ENCODE results near the gene TMEM164. TPM values are rescaled to one million over a fixed set of nuclear protein-coding genes. Genes with fewer than 3 reads are reported as not detected.
"Not testable (repeated sequence)": the region's sequence is repeated elsewhere in the genome, so short reads cannot be mapped to it uniquely, and the experiment has no call there.

TMEM164 gene
- total RNA-seq, 1 donor from 2014 or later: 14.2 TPM

DNA sequence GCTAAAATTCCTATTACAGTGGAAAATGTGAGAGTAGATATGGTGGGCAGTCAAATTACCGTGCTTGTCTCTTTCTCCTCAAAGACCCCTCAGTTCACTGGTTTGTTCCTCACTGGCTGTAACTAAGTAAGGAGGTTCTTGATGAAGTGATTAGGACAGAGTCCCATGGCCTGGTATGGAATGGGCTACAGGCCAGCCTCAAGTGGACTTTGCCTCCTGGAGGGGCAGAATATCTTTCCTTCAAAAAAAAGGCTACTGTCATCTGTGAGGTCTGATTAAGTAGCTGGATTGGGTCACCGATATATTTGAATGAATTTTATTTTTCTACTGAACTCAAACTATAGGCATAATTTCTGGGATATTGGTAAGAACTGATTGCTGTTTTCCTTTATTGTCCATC, 38.5 kb upstream of the TMEM164 start:
- no peak for DNase-seq (ENCODE audit: low read depth)
- TF ChIP-seq CTCF (IDR thresholded peaks at IDR 0.05; ENCODE audit: insufficient read depth, low read length, poor library complexity, severe bottlenecking): no peak
- Histone ChIP-seq H3K36me3 (ENCODE audit: control insufficient read depth, insufficient read depth, low read length) (no peaks in the 10 kb centered on the region), H3K27me3 (ENCODE audit: control insufficient read depth, insufficient read depth, low read length) (no peaks in the 10 kb centered on the region), H3K4me3 (ENCODE audit: low read depth, low read length) (no peak overlapping the region)

GRCh38 chrX:109966246-109966645, 36.7 kb upstream of the TMEM164 start:
- Histone ChIP-seq H3K4me3 (ENCODE audit: low read depth, low read length) (no peak overlapping the region), H3K36me3 (ENCODE audit: control insufficient read depth, insufficient read depth, low read length) (no peaks in the 10 kb centered on the region), H3K27me3 (ENCODE audit: control insufficient read depth, insufficient read depth, low read length) (no peaks in the 10 kb centered on the region)
- DNase-seq (ENCODE audit: low read depth): no peak
- no peak for TF ChIP-seq CTCF (IDR thresholded peaks at IDR 0.05; ENCODE audit: insufficient read depth, low read length, poor library complexity, severe bottlenecking)

DNA sequence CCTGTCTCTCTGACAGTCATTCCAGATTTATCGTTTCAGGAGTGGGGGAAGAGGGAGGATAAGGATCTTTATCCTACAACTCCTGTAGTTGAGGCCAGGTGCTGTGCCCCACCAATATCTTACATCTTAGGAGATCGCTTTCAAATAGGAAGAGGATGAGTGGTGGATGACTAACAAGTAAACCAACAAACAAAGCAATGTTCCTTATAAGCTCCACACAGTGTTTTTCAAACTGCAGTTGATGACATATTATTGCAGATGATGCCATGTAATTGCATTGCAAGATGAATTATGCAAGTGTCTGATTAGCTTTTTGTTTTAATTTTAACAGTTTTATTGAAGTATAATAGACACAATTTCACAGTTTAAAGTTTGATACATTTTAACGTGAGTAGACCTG, 35.8 kb upstream of the TMEM164 start:
- no peak for TF ChIP-seq CTCF (IDR thresholded peaks at IDR 0.05; ENCODE audit: insufficient read depth, low read length, poor library complexity, severe bottlenecking)
- H3K27me3 ChIP-seq (ENCODE audit: control insufficient read depth, insufficient read depth, low read length): no peaks in the 10 kb centered on the region
- no peaks in the 10 kb centered on the region for H3K36me3 ChIP-seq (ENCODE audit: control insufficient read depth, insufficient read depth, low read length)
- no peak for DNase-seq (ENCODE audit: low read depth)
- H3K4me3 ChIP-seq (ENCODE audit: low read depth, low read length): no peak overlapping the region

DNA sequence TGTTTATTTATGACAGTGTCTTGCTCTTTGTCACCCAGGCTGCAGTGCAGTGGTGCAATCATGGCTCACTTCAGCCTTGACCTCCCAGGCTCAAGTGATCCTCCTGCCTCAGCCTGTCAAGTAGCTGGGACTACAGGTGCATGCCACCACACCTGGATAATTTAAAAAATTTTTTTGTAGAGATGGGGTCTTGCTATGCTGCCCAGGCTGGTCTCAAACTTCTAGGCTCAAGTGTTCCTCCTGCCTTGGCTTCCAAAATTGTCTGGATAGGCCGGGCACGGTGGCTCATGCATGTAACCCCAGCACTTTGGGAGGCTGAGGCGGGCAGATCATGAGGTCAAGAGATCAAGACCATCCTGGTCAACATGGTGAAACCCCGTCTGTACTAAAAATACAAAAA, 32.1 kb upstream of the TMEM164 start:
- not testable (repeated sequence) for H3K4me3 ChIP-seq (ENCODE audit: low read depth, low read length); DNase-seq (ENCODE audit: low read depth); H3K27me3 ChIP-seq (ENCODE audit: control insufficient read depth, insufficient read depth, low read length); H3K36me3 ChIP-seq (ENCODE audit: control insufficient read depth, insufficient read depth, low read length)

DNA sequence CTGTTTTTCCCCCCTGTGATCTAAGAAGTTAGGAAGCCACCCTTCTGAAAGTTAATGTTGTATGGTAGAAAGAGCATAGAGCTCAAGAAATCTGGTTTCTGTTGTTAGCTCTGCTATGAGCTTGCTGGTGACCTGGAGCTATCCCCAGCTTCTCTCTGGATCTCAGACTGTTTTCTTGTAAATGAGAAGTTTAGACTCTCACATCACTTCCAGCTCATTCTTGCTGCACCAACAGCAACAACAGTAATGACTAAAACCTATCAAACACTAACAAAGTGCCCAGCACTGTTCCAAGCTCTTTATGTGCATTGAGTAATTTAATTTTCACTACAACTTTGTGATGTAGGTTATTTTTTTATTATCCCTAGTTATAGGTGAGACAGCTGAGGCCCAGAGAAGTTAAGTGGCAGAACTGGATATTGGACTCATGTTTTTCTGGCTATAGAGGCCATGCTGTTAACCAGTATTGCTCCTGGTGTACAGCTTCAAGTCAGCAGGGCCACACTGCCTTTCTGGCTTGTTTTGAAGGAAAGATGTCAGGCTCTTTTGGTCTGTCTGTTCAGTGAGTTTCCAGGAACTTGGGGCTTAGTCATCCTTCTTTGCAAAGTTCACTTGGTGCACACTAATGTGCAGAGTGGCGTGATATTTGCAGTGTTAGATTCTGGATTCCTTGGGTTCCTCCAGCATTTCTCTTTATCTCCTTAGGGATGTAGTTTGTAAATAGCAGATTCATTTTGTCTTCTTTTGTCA, 27.8 kb upstream of the TMEM164 start:
- Histone ChIP-seq H3K4me3 (ENCODE audit: low read depth, low read length) (no peak overlapping the region), H3K27me3 (ENCODE audit: control insufficient read depth, insufficient read depth, low read length) (peaks cover 4% of the 10 kb centered on the region), H3K36me3 (ENCODE audit: control insufficient read depth, insufficient read depth, low read length) (no peaks in the 10 kb centered on the region)
- DNase-seq (ENCODE audit: low read depth): no peak
- TF ChIP-seq CTCF (IDR thresholded peaks at IDR 0.05; ENCODE audit: insufficient read depth, low read length, poor library complexity, severe bottlenecking): no peak

DNA sequence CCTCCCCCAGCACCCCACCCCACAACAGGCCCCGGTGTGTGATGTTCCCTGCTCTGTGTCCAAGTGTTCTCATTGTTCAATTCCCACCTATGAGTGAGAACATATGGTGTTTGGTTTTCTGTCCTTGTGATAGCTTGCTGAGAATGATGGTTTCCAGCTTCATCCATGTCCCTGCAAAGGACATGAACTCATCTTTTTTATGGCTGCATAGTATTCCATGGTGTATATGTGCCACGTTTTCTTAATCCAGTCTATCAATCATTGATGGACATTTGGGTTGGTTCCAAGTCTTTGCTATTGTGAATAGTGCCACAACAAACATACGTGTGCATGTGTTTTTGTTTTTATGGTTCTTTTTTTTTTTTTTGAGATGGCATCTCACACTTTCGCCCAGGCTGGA, 17.7 kb upstream of the TMEM164 start:
- H3K36me3 ChIP-seq (ENCODE audit: control insufficient read depth, insufficient read depth, low read length); H3K4me3 ChIP-seq (ENCODE audit: low read depth, low read length); H3K27me3 ChIP-seq (ENCODE audit: control insufficient read depth, insufficient read depth, low read length); DNase-seq (ENCODE audit: low read depth): not testable (repeated sequence)

GRCh38 chrX:109987884-109988283, 15.0 kb upstream of the TMEM164 start:
- DNase-seq (ENCODE audit: low read depth): no peak
- Histone ChIP-seq H3K4me3 (ENCODE audit: low read depth, low read length) (no peak overlapping the region), H3K27me3 (ENCODE audit: control insufficient read depth, insufficient read depth, low read length) (no peaks in the 10 kb centered on the region), H3K36me3 (ENCODE audit: control insufficient read depth, insufficient read depth, low read length) (no peaks in the 10 kb centered on the region)
- TF ChIP-seq CTCF (IDR thresholded peaks at IDR 0.05; ENCODE audit: insufficient read depth, low read length, poor library complexity, severe bottlenecking): no peak
